ENCODE results near the gene SVOP.

- TF ChIP-seq, protein P1, sequence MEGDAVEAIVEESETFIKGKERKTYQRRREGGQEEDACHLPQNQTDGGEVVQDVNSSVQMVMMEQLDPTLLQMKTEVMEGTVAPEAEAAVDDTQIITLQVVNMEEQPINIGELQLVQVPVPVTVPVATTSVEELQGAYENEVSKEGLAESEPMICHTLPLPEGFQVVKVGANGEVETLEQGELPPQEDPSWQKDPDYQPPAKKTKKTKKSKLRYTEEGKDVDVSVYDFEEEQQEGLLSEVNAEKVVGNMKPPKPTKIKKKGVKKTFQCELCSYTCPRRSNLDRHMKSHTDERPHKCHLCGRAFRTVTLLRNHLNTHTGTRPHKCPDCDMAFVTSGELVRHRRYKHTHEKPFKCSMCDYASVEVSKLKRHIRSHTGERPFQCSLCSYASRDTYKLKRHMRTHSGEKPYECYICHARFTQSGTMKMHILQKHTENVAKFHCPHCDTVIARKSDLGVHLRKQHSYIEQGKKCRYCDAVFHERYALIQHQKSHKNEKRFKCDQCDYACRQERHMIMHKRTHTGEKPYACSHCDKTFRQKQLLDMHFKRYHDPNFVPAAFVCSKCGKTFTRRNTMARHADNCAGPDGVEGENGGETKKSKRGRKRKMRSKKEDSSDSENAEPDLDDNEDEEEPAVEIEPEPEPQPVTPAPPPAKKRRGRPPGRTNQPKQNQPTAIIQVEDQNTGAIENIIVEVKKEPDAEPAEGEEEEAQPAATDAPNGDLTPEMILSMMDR (IDR thresholded peaks at IDR 0.05), result no peak
- TF ChIP-seq POLR2A (IDR thresholded peaks at IDR 0.05), result no peak
Observed at GRCh38 chr12:108910336-108910735, 110.5 kb downstream of the SVOP start.
